PFSK-1 (cell line): ENCODE measurements around the gene CNTN4.

ENCODE experiments used
- FOXP2 ChIP-seq: optimal IDR thresholded peaks from 2 replicates; pipeline ENCODE3; 2011; ENCODE audit warnings: borderline replicate concordance, control low read depth, inconsistent platforms; ENCODE audit not compliant: insufficient read depth; ENCODE audit errors: extremely low read length, extremely low read depth
- POLR2AphosphoS5 ChIP-seq: IDR thresholded peaks from 2 replicates; pipeline ENCODE4 v1.6.1; 2012; ENCODE audit warnings: low read depth, mild to moderate bottlenecking, control low read depth, low read length, moderate library complexity
- REST ChIP-seq, 2 experiments: IDR thresholded peaks; 2 replicates each; pipeline versions ENCODE4 v1.6.1 to v1.8.0; 2011 to 2012; ENCODE audit warnings: low read depth in 2 of 2, low read length in 2 of 2, control low read depth in 1 of 2, inconsistent platforms in 1 of 2, mild to moderate bottlenecking in 1 of 2, moderate library complexity in 1 of 2; ENCODE audit not compliant: insufficient read depth in 1 of 2
- SIN3A ChIP-seq: IDR thresholded peaks from 2 replicates; pipeline ENCODE4 v1.6.1; 2012; ENCODE audit warnings: mild to moderate bottlenecking, low read length, moderate library complexity, borderline replicate concordance; ENCODE audit not compliant: insufficient read depth
- TAF1 ChIP-seq: IDR thresholded peaks from 2 replicates; pipeline ENCODE4 v1.6.1; 2012; ENCODE audit warnings: low read length, control low read depth, borderline replicate concordance; ENCODE audit not compliant: insufficient read depth

Gene CNTN4

GRCh38 chr3:2090095-2090911, 8.4 kb upstream of the CNTN4 start:
- TF ChIP-seq TAF1 (no peak), POLR2AphosphoS5 (no peak), FOXP2 (no peak), REST (IDR thresholded peaks at IDR 0.05; ENCODE audit: insufficient read depth in 1 of 2, low read depth in 2 of 2, low read length in 2 of 2) (no peak), SIN3A (no peak)

GRCh38 chr3:2092758-2093157, 5.9 kb upstream of the CNTN4 start:
- TF ChIP-seq REST (IDR thresholded peaks at IDR 0.05; ENCODE audit: insufficient read depth in 1 of 2, low read depth in 2 of 2, low read length in 2 of 2) (no peak), TAF1 (no peak), FOXP2 (no peak), SIN3A (no peak), POLR2AphosphoS5 (no peak)

- no peak for TF ChIP-seq FOXP2
- TF ChIP-seq POLR2AphosphoS5 = no peak
- TF ChIP-seq SIN3A = no peak
- no peak for TF ChIP-seq REST (IDR thresholded peaks at IDR 0.05; ENCODE audit: insufficient read depth in 1 of 2, low read depth in 2 of 2, low read length in 2 of 2)
- TF ChIP-seq TAF1 = no peak
Observed at GRCh38 chr3:2094941-2095340, 3.7 kb upstream of the CNTN4 start.

GRCh38 chr3:2096216-2096615, 2.5 kb upstream of the CNTN4 start:
- TF ChIP-seq REST (IDR thresholded peaks at IDR 0.05; ENCODE audit: insufficient read depth in 1 of 2, low read depth in 2 of 2, low read length in 2 of 2) = no peak
- no peak for TF ChIP-seq FOXP2
- no peak for TF ChIP-seq SIN3A
- TF ChIP-seq POLR2AphosphoS5 = no peak
- TF ChIP-seq TAF1 = no peak
